Measurements from ENCODE around the gene OLIG1. TPM values are rescaled to one million over a fixed set of nuclear protein-coding genes. Genes with fewer than 3 reads are reported as not detected.

OLIG1 gene
- total and polyA plus RNA-seq, 2 of the 8 experiments (the other 6 are each of a cell fraction or from before 2014, with no cell fraction given): 0.65 to 1.2 TPM

- TF ChIP-seq CTCF (IDR thresholded peaks at IDR 0.05; ENCODE audit: control extremely low read depth in 1 of 3, insufficient read depth in 1 of 3, low read depth in 1 of 3, low read length in 3 of 3) (no peak), ASH2L (IDR thresholded peaks at IDR 0.05; ENCODE audit: low read length) (no peak), FOSL1 (IDR thresholded peaks at IDR 0.05; ENCODE audit: insufficient read depth, low read depth, low read length) (no peak), HDAC6 (IDR thresholded peaks at IDR 0.05; ENCODE audit: low read depth, low read length) (no peak), CTBP2 (IDR thresholded peaks at IDR 0.05; ENCODE audit: borderline replicate concordance, insufficient read depth, insufficient read length, low read length) (no peak), TAF1 (IDR thresholded peaks at IDR 0.05; ENCODE audit: low read depth, low read length) (no peak), GABPA (IDR thresholded peaks at IDR 0.05; ENCODE audit: borderline replicate concordance, insufficient read depth, low read length) (no peak), POU5F1 (IDR thresholded peaks at IDR 0.05; ENCODE audit: low read depth, low read length) (no peak)
Measured at GRCh38 chr21:33021667-33022066, 48.3 kb upstream of the OLIG1 start (continued).

Data from H1 (cell line).